GM21447 (cell line): ENCODE results near the gene HSPA8.
A peak's percentile ranks its signal among the peaks of the same experiment; 100 is the strongest.

Experiments
- ATAC-seq: cut with Tn5 transposase; IDR thresholded peaks from one replicate; pipeline ENCODE4 v1.9.1; 2021; ENCODE audit not compliant: unreplicated experiment

The HSPA8 gene

DNA sequence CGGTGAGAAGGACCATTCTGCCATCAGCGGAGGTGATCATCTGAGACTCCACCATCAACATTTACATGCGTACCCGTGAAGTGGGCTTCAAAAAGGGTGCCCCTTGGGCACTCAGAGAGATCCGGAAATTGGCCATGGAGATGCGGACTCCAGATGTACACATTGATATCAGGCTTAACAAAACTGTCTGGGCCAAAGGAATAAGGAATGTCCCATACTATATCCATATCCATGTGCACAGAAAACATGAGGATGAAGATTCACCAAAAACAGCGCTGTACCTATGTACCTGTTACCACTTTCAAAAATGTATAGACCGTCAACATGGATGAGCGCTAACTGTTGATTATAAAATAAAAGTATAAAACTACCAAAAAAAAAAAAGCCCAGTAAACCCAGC is 10.8 kb downstream of the HSPA8 start:
- no peak for ATAC-seq

DNA sequence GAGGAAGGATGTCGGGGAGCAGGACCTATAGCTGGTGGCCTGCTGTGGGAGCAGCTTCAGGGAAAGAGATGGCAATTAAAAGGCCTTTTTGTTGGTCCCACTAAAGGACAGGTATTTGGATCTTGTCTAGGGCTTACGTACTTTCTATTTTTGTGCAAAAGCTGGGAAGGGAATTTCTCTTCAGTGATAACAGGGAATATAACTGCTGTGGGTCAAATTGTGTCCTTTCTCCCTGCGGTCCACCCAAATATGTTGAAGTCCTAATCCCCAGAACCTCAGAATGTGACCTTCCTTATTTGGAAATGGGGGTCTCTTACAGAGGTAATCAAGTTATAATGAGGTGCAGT is 14.0 kb downstream of the HSPA8 start:
- no peak for ATAC-seq

- ATAC-seq: no peak
These were observed 14.5 kb downstream of the HSPA8 start for GRCh38 chr11:123047266-123047946.

- no peak for ATAC-seq
These were observed 15.3 kb downstream of the HSPA8 start for GRCh38 chr11:123046473-123047259.

DNA sequence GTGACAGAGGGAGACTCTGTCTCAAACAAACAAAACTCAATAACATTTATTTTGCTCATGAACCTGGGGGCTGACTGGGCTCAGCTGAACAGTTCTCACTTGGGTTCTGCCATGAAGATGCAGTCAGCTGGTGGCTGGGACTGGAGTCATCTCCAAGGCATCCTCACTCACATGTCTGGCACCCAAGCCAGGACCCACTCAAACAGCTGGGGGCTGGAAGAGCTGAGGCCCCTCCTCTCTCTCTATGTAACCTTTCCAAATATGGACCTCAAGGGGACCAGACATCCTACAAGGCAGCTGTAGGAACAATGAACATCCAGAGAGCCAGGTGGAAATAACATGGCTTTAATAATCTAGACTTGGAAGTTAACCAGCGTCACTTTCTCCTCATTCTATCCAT is 16.8 kb downstream of the HSPA8 start:
- ATAC-seq: no peak

GRCh38 chr11:123041185-123041584 is 20.8 kb downstream of the HSPA8 start:
- no peak for ATAC-seq

DNA sequence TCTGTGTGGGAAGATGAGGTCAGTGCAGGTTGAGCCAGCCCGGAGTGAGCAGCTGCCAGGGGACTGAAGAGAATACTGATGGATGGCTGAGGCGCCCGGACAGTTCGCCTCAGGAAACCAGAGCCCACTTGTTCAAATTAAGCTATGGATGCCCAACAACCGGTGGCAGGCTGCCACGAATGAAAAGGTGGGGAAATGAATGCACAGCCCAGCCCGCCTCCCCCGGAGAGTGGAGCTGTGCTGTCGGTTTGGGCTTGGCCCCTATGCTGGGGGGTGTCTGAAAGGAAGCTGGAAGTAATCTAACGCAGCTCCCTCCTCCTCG is 21.9 kb downstream of the HSPA8 start:
- ATAC-seq: no peak

GRCh38 chr11:123035831-123036230 is 26.1 kb downstream of the HSPA8 start:
- ATAC-seq: no peak

DNA sequence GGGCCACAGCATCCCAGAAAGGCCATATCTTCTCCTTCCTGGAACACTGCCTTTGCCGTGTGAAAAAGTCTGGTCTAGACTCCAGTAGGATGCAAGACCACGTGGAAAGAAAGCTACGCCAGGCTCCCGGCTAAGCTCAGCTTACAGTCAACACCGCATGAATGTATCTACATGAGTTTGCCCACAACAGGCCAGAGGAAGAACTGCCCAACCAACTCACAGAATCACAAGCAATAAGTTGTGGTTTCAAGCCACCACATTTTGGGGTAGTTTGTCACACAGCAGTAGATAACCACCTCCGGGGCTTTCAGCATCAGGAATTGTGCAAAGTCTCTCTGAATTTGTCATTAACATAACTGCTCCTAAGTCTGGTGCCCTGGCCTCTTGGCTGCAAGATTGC is 27.3 kb downstream of the HSPA8 start:
- no peak for ATAC-seq

GRCh38 chr11:123033895-123034294 is 28.0 kb downstream of the HSPA8 start:
- no peak for ATAC-seq

DNA sequence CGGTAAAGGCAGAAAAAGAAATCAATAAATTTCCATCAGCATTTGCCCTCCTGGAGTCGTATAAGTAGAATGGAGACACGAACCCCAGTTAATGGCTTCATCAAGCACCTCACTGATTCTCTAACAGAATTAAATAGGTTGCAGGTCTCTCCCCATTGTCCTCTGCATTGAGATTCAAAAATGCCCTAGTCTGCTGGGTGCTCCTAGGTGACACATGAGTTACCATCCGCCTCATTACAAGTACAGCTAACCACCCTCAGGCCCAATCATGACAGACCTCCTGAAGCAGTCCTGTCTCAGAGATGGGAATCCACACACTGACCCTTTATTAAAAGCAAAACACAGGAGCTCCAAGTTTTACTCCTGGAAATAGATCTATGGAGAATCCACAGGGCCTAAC is 31.4 kb downstream of the HSPA8 start:
- no peak for ATAC-seq

- peak; percentile 70 for ATAC-seq
These were observed 41.0 kb downstream of the HSPA8 start for GRCh38 chr11:123020968-123021367.

DNA sequence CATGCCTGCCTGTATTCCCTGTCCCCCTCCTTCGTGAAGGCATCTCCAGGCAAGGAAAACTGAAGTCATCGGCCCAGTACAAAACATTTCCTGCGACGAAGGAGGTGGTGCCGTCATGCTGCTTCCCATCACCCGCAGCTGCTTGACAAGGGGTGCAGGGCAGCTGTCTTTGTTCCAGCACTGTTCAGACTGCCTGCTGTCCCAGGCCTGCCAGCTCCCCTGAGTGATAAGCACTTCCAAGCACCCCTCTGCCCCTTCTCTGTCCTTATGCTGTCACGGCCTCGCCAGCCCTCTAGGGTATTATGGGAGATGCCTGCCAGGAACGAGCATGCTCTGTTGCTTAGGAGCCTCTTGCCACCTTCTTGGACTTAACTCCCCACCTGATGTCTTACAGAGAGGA is 43.2 kb downstream of the HSPA8 start:
- no peak for ATAC-seq

DNA sequence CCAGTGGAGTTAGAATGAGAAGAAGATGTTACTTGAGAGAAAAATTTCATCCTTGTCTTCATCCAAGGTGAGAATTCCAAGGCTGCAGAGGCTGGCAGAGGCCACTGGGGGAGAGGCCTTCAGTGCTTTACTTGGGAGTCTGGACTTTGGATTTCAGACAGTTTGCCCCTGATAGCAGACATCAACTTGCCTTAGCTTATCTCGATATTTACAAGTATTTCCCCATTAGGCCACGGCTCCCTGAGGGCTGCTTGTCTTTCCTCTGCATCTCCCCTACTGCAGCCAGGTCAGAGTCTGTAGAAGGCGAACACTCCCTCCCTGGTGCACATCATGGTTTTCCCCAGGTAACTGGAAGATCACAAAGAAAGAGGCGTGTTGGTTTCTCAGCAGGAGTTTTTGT is 50.4 kb downstream of the HSPA8 start:
- ATAC-seq: no peak
